ENCODE data around the gene BIRC2. TPM values are rescaled to one million over a fixed set of nuclear protein-coding genes. Genes with fewer than 3 reads are reported as not detected.
A peak's percentile ranks its signal among the peaks of the same experiment; 100 is the strongest.

Gene BIRC2
- total and polyA plus RNA-seq, 9 of the 15 experiments (the other 6 are each of a cell fraction or from before 2014, with no cell fraction given) = 14.3 to 45.9 (median 20.7) TPM

DNA sequence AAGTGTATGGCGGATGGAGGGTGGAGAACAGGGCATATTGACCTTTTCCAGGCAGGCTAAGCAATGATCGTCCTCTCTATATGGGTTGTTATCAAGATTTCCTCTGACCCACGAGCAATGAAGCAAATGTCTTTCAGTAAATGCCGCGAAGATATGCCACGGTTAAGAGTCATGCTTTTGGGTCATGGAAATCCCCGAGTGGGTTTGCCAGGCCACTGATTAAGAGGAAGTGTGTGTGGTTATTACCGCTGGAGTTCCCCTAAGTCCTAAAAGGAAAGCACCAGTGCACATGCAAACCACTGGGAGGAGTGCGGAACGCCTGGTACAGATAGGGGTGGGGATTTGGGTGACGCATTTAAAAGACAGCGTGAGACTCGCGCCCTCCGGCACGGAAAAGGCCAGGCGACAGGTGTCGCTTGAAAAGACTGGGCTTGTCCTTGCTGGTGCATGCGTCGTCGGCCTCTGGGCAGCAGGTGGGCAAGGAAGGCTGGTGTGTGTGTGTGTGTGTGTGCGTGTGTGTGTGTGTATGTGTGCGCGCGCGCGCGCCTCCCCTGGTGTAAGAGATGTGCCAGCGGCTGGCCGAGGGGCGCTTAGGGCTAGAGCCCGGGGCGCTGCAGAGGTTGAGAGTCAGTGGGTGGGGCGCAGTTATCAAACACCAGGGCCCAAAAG, 29.8 kb upstream of the BIRC2 start, which contains the start of gene BIRC3 (continued):
- no peak for TF ChIP-seq ZNF77 (CRISPR knock-in tag; IDR thresholded peaks at IDR 0.05)
- TF ChIP-seq, protein P1, sequence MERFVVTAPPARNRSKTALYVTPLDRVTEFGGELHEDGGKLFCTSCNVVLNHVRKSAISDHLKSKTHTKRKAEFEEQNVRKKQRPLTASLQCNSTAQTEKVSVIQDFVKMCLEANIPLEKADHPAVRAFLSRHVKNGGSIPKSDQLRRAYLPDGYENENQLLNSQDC (CRISPR knock-in tag; IDR thresholded peaks at IDR 0.05) = no peak
- TF ChIP-seq HNRNPL (IDR thresholded peaks at IDR 0.05; ENCODE audit: low read depth, low read length) = no peak
- TF ChIP-seq GABPA (tag; conservative IDR thresholded peaks at IDR 0.05; ENCODE audit: low read depth) = peak; percentile 43; the same call in 1 of the 2 replicates
- TF ChIP-seq MTA2 (IDR thresholded peaks at IDR 0.05; ENCODE audit: low read depth) = no peak
- TF ChIP-seq, protein P2, sequence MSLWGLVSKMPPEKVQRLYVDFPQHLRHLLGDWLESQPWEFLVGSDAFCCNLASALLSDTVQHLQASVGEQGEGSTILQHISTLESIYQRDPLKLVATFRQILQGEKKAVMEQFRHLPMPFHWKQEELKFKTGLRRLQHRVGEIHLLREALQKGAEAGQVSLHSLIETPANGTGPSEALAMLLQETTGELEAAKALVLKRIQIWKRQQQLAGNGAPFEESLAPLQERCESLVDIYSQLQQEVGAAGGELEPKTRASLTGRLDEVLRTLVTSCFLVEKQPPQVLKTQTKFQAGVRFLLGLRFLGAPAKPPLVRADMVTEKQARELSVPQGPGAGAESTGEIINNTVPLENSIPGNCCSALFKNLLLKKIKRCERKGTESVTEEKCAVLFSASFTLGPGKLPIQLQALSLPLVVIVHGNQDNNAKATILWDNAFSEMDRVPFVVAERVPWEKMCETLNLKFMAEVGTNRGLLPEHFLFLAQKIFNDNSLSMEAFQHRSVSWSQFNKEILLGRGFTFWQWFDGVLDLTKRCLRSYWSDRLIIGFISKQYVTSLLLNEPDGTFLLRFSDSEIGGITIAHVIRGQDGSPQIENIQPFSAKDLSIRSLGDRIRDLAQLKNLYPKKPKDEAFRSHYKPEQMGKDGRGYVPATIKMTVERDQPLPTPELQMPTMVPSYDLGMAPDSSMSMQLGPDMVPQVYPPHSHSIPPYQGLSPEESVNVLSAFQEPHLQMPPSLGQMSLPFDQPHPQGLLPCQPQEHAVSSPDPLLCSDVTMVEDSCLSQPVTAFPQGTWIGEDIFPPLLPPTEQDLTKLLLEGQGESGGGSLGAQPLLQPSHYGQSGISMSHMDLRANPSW (CRISPR knock-in tag; IDR thresholded peaks at IDR 0.05) = no peak
- peak; percentile 75; the same call in 1 of the 2 replicates for TF ChIP-seq MTA1 (IDR thresholded peaks at IDR 0.05; ENCODE audit: borderline replicate concordance)
- TF ChIP-seq, protein P3, sequence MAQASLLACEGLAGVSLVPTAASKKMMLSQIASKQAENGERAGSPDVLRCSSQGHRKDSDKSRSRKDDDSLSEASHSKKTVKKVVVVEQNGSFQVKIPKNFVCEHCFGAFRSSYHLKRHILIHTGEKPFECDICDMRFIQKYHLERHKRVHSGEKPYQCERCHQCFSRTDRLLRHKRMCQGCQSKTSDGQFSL (CRISPR knock-in tag; IDR thresholded peaks at IDR 0.05) = no peak
- TF ChIP-seq, protein P3 (tag; IDR thresholded peaks at IDR 0.05) = no peak
- 0 out of 2 replicates have a peak, but pooled peaks have one; percentile 14 for TF ChIP-seq HCFC1 (IDR thresholded peaks at IDR 0.05; ENCODE audit: low read depth, low read length)
- TF ChIP-seq TBP (optimal IDR thresholded peaks at IDR 0.05; ENCODE audit: low read depth, low read length) = peak; percentile 20
- TF ChIP-seq, protein P4, sequence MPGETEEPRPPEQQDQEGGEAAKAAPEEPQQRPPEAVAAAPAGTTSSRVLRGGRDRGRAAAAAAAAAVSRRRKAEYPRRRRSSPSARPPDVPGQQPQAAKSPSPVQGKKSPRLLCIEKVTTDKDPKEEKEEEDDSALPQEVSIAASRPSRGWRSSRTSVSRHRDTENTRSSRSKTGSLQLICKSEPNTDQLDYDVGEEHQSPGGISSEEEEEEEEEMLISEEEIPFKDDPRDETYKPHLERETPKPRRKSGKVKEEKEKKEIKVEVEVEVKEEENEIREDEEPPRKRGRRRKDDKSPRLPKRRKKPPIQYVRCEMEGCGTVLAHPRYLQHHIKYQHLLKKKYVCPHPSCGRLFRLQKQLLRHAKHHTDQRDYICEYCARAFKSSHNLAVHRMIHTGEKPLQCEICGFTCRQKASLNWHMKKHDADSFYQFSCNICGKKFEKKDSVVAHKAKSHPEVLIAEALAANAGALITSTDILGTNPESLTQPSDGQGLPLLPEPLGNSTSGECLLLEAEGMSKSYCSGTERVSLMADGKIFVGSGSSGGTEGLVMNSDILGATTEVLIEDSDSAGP (CRISPR knock-in tag; IDR thresholded peaks at IDR 0.05) = no peak
- no peak for TF ChIP-seq MTF1 (CRISPR knock-in tag; IDR thresholded peaks at IDR 0.05; ENCODE audit: borderline replicate concordance)
- TF ChIP-seq MYC (IDR thresholded peaks at IDR 0.05; ENCODE audit: low read depth, low read length) = peak; percentile 58; the same call in 1 of the 2 replicates
- no peak for TF ChIP-seq MYC (CRISPR knock-in tag; IDR thresholded peaks at IDR 0.05; ENCODE audit: borderline replicate concordance, low read depth)
- TF ChIP-seq, protein P5, sequence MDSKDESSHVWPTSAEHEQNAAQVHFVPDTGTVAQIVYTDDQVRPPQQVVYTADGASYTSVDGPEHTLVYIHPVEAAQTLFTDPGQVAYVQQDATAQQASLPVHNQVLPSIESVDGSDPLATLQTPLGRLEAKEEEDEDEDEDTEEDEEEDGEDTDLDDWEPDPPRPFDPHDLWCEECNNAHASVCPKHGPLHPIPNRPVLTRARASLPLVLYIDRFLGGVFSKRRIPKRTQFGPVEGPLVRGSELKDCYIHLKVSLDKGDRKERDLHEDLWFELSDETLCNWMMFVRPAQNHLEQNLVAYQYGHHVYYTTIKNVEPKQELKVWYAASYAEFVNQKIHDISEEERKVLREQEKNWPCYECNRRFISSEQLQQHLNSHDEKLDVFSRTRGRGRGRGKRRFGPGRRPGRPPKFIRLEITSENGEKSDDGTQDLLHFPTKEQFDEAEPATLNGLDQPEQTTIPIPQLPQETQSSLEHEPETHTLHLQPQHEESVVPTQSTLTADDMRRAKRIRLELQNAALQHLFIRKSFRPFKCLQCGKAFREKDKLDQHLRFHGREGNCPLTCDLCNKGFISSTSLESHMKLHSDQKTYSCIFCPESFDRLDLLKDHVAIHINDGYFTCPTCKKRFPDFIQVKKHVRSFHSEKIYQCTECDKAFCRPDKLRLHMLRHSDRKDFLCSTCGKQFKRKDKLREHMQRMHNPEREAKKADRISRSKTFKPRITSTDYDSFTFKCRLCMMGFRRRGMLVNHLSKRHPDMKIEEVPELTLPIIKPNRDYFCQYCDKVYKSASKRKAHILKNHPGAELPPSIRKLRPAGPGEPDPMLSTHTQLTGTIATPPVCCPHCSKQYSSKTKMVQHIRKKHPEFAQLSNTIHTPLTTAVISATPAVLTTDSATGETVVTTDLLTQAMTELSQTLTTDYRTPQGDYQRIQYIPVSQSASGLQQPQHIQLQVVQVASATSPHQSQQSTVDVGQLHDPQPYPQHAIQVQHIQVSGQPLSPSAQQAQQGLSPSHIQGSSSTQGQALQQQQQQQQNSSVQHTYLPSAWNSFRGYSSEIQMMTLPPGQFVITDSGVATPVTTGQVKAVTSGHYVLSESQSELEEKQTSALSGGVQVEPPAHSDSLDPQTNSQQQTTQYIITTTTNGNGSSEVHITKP (IDR thresholded peaks at IDR 0.05; ENCODE audit: partially characterized antibody) = peak; percentile 76
- TF ChIP-seq MTA3 (IDR thresholded peaks at IDR 0.05; ENCODE audit: borderline replicate concordance) = peak; percentile 78; the same call in 1 of the 2 replicates
- peak; percentile 78 for TF ChIP-seq L3MBTL2 (IDR thresholded peaks at IDR 0.05)
- TF ChIP-seq CREB1 (IDR thresholded peaks at IDR 0.05) = peak; percentile 64
- TF ChIP-seq CREB1 (CRISPR knock-in tag; IDR thresholded peaks at IDR 0.05) = peak; percentile 30; the same call in 1 of the 2 replicates

Data from K562 (cell line).